H9 (cell line): ENCODE data around the gene CDK5RAP1. TPM values are rescaled to one million over a fixed set of nuclear protein-coding genes. Genes with fewer than 3 reads are reported as not detected.

Experiments
- DNase-seq: peaks from one replicate; pipeline ENCODE4 v3.0.0-alpha.2; 2017
- H2AFZ ChIP-seq: one replicate; pipeline ENCODE4 v1.6.1; 2013; ENCODE audit warnings: mild to moderate bottlenecking, low read length, control low read depth, moderate library complexity
- H2AK5ac ChIP-seq: 2 replicates; pipeline ENCODE4 v1.6.1; 2013; ENCODE audit warnings: low read length, control low read depth, mixed read lengths; ENCODE audit not compliant: insufficient read length
- H2BK120ac ChIP-seq: one replicate; pipeline ENCODE4 v1.6.1; 2013; ENCODE audit warnings: low read depth, mild to moderate bottlenecking, low read length, control low read depth, inconsistent platforms; ENCODE audit not compliant: poor library complexity, severe bottlenecking
- H2BK12ac ChIP-seq: 2 replicates; pipeline ENCODE4 v1.6.1; 2013; ENCODE audit warnings: low read length, control low read depth, mixed read lengths, low read depth; ENCODE audit not compliant: insufficient read length
- H2BK15ac ChIP-seq: 2 replicates; pipeline ENCODE4 v1.6.1; 2013; ENCODE audit warnings: low read depth, low read length, control low read depth
- H2BK20ac ChIP-seq: one replicate; pipeline ENCODE4 v1.6.1; 2013; ENCODE audit warnings: low read depth, mild to moderate bottlenecking, low read length, control low read depth, inconsistent platforms; ENCODE audit not compliant: poor library complexity, severe bottlenecking
- H2BK5ac ChIP-seq: 2 replicates; pipeline ENCODE4 v1.6.1; 2013; ENCODE audit warnings: low read length, control low read depth, mixed read lengths; ENCODE audit not compliant: insufficient read length
- H3K14ac ChIP-seq: 2 replicates; pipeline ENCODE4 v1.6.1; 2013; ENCODE audit warnings: low read length, control low read depth; ENCODE audit not compliant: insufficient read depth
- H3K18ac ChIP-seq: 2 replicates; pipeline ENCODE4 v1.6.1; 2013; ENCODE audit warnings: low read depth, mild to moderate bottlenecking, mixed read lengths, low read length, control low read depth; ENCODE audit not compliant: insufficient read length
- H3K23ac ChIP-seq: 2 replicates; pipeline ENCODE4 v1.6.1; 2013; ENCODE audit warnings: low read length, control low read depth, mixed read lengths, low read depth; ENCODE audit not compliant: insufficient read length
- H3K23me2 ChIP-seq: 2 replicates; pipeline ENCODE4 v1.6.1; 2013; ENCODE audit warnings: low read depth, mild to moderate bottlenecking, mixed read lengths, low read length, control low read depth; ENCODE audit not compliant: insufficient read length, poor library complexity, severe bottlenecking
- H3K27ac ChIP-seq: 2 replicates; pipeline ENCODE4 v1.5.1; 2013; ENCODE audit warnings: low read length, control low read depth, mixed read lengths, low read depth; ENCODE audit not compliant: insufficient read length
- H3K27me3 ChIP-seq: 2 replicates; pipeline ENCODE4 v1.6.1; 2013; ENCODE audit warnings: low read length, control low read depth, inconsistent platforms; ENCODE audit not compliant: insufficient read depth
- H3K4ac ChIP-seq: 2 replicates; pipeline ENCODE4 v1.6.1; 2013; ENCODE audit warnings: low read depth, mild to moderate bottlenecking, control low read depth, inconsistent platforms, low read length, moderate library complexity
- H3K4me1 ChIP-seq: 2 replicates; pipeline ENCODE4 v1.6.1; 2013; ENCODE audit warnings: low read length, control low read depth, inconsistent platforms; ENCODE audit not compliant: insufficient read depth
- H3K4me2 ChIP-seq: 2 replicates; pipeline ENCODE4 v1.6.1; 2013; ENCODE audit warnings: low read length, control low read depth, mixed read lengths; ENCODE audit not compliant: insufficient read length, insufficient read depth
- H3K56ac ChIP-seq: 2 replicates; pipeline ENCODE4 v1.6.1; 2013; ENCODE audit warnings: low read depth, mild to moderate bottlenecking, mixed read lengths, low read length, control low read depth; ENCODE audit not compliant: insufficient read length
- H3K79me1 ChIP-seq: 2 replicates; pipeline ENCODE4 v1.6.1; 2013; ENCODE audit warnings: low read depth, mild to moderate bottlenecking, moderate library complexity, low read length, control low read depth, inconsistent platforms; ENCODE audit not compliant: insufficient read depth, poor library complexity, severe bottlenecking
- H3K79me2 ChIP-seq: 2 replicates; pipeline ENCODE4 v1.6.1; 2013; ENCODE audit warnings: low read length, control low read depth, inconsistent platforms; ENCODE audit not compliant: insufficient read depth
- H3K9ac ChIP-seq: 2 replicates; pipeline ENCODE4 v1.6.1; 2013; ENCODE audit warnings: low read length, control low read depth, mixed read lengths; ENCODE audit not compliant: insufficient read length; ENCODE audit errors: extremely low read depth
- H3K9me3 ChIP-seq: one replicate; pipeline ENCODE4 v1.6.1; 2013; ENCODE audit warnings: low read depth, low read length, inconsistent platforms; ENCODE audit not compliant: control insufficient read depth
- H3T11ph ChIP-seq: one replicate; pipeline ENCODE4 v1.6.1; 2013; ENCODE audit warnings: mild to moderate bottlenecking, low read length, control low read depth, inconsistent platforms
- H4K20me1 ChIP-seq: one replicate; pipeline ENCODE4 v1.6.1; 2013; ENCODE audit not compliant: control insufficient read depth, insufficient read length, insufficient read depth
- H4K5ac ChIP-seq: 2 replicates; pipeline ENCODE4 v1.6.1; 2013; ENCODE audit warnings: low read depth, mild to moderate bottlenecking, mixed read lengths, low read length, control low read depth; ENCODE audit not compliant: insufficient read length
- H4K8ac ChIP-seq: replicated peaks from 2 replicates; pipeline ENCODE4 v1.6.1; 2013; ENCODE audit warnings: low read length, control low read depth, mixed read lengths, low read depth; ENCODE audit not compliant: insufficient read length
- H4K91ac ChIP-seq: 2 replicates; pipeline ENCODE4 v1.6.1; 2013; ENCODE audit warnings: low read depth, mild to moderate bottlenecking, moderate library complexity, mixed read lengths, low read length, control low read depth; ENCODE audit not compliant: insufficient read length
- H3K27ac Mint-ChIP-seq, 3 experiments: 2 replicates in 2 of 3; 3 replicates in 1 of 3; pipeline ENCODE4 v1.8.0; 2020 to 2021; ENCODE audit warnings: mixed read lengths in 3 of 3, mild to moderate bottlenecking in 1 of 3, moderate library complexity in 1 of 3
- H3K27me3 Mint-ChIP-seq: 2 replicates; pipeline ENCODE4 v1.8.0; 2021; ENCODE audit warnings: low read depth, mild to moderate bottlenecking, moderate library complexity, mixed read lengths
- H3K36me3 Mint-ChIP-seq, 3 experiments: 2 replicates in 2 of 3; 3 replicates in 1 of 3; pipeline ENCODE4 v1.8.0; 2020 to 2021; ENCODE audit warnings: low read depth in 3 of 3, mixed read lengths in 3 of 3; ENCODE audit not compliant: insufficient read depth in 1 of 3
- H3K4me1 Mint-ChIP-seq, 2 experiments: 2 replicates each; pipeline ENCODE4 v1.8.0; 2020; ENCODE audit warnings: mixed read lengths in 2 of 2
- H3K4me3 Mint-ChIP-seq, 2 experiments: 2 replicates in 1 of 2; 3 replicates in 1 of 2; pipeline ENCODE4 v1.8.0; 2020 to 2021; ENCODE audit warnings: mild to moderate bottlenecking in 2 of 2, mixed read lengths in 2 of 2, moderate library complexity in 1 of 2
- H3K9me3 Mint-ChIP-seq, 2 experiments: 2 replicates in 1 of 2; 3 replicates in 1 of 2; pipeline ENCODE4 v1.8.0; 2020; ENCODE audit warnings: mild to moderate bottlenecking in 2 of 2, mixed read lengths in 2 of 2, moderate library complexity in 1 of 2
- WGBS: extraction: QIAGEN DNeasy Blood & Tissue Kit; methylation state at CpG from one replicate; pipeline ENCODE4 v1.1.7; 2013; ENCODE audit warnings: missing lambda C conversion rate, low lambda C conversion rate, mixed read lengths; ENCODE audit not compliant: insufficient read length; ENCODE audit errors: extremely low coverage; 5-methylcytosine and 5-hydroxymethylcytosine counted together
- total RNA-seq: library from RNA; stranded (reverse); gene quantifications from 2 replicates; pipeline ENCODE4 v1.2.1, GENCODE V29; 2021
- TF ChIP-seq, protein P1 (sequence below): fragments of 200-600 bp; sonication (generic); conservative IDR thresholded peaks from 3 replicates; pipeline ENCODE4 v1.8.0; 2021; ENCODE audit warnings: antibody characterized with exemption, mild to moderate bottlenecking

CDK5RAP1 gene
- total RNA-seq, 1 experiment from 2014 or later = 66.4 TPM

DNA sequence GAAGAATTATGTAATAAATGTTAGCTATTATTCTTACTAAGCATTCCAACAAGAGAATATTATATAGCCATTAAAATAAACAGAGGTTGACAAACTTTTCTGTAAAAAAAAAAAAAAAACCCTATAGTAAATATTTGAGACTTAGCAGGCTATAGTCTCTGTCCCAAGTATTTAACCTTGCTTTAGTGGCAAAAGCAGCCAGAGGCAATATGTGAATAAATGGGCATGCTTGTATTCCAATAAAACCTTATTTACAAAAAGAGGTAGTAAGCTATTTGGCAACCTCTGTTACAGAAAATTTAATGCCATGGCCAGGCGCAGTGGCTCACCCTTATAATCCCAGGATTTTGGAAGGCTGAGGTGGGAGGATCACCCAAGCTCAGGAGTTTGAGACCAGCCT is 14.6 kb downstream of the CDK5RAP1 start:
- Histone ChIP-seq H2BK15ac (no peak overlapping the region), H3K4me1 (no peaks in the 10 kb centered on the region), H4K5ac (no peak overlapping the region), H3K4ac (no peak overlapping the region), H3K27ac (no peak overlapping the region), H4K8ac (no peak overlapping the region), H3K9me3 (no peaks in the 10 kb centered on the region), H3K79me2 (no peaks in the 10 kb centered on the region), H3K27me3 (no peaks in the 10 kb centered on the region), H2BK5ac (no peak overlapping the region), H3K23me2 (no peaks in the 10 kb centered on the region), H3K9ac (no peak overlapping the region), H3K56ac (no peak overlapping the region), H3K23ac (no peak overlapping the region), H3K18ac (no peak overlapping the region), H3K14ac (no peak overlapping the region), H2BK120ac (no peak overlapping the region), H3K79me1 (no peaks in the 10 kb centered on the region), H2AK5ac (no peak overlapping the region), H2BK20ac (no peak overlapping the region), H3T11ph (no peak overlapping the region), H2BK12ac (no peak overlapping the region), H4K20me1 (no peaks in the 10 kb centered on the region), H3K4me2 (no peak overlapping the region), H4K91ac (no peak overlapping the region), H2AFZ (no peak overlapping the region)
- peaks cover 23 to 84% (median 70%) of the 10 kb centered on the region in 3 experiments for H3K36me3 Mint-ChIP-seq
- no peak for DNase-seq
- no peaks in the 10 kb centered on the region for H3K27me3 Mint-ChIP-seq
- WGBS = no CpG with 5 or more reads among the region's 1 CpG
- peaks cover 7 to 10% of the 10 kb centered on the region in 2 experiments; a peak in 3 of 5 replicates for H3K9me3 Mint-ChIP-seq
- no peaks in the 10 kb centered on the region for H3K4me1 Mint-ChIP-seq
- no peak overlapping the region for H3K4me3 Mint-ChIP-seq
- TF ChIP-seq, protein P1, sequence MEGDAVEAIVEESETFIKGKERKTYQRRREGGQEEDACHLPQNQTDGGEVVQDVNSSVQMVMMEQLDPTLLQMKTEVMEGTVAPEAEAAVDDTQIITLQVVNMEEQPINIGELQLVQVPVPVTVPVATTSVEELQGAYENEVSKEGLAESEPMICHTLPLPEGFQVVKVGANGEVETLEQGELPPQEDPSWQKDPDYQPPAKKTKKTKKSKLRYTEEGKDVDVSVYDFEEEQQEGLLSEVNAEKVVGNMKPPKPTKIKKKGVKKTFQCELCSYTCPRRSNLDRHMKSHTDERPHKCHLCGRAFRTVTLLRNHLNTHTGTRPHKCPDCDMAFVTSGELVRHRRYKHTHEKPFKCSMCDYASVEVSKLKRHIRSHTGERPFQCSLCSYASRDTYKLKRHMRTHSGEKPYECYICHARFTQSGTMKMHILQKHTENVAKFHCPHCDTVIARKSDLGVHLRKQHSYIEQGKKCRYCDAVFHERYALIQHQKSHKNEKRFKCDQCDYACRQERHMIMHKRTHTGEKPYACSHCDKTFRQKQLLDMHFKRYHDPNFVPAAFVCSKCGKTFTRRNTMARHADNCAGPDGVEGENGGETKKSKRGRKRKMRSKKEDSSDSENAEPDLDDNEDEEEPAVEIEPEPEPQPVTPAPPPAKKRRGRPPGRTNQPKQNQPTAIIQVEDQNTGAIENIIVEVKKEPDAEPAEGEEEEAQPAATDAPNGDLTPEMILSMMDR = no peak
- H3K27ac Mint-ChIP-seq = no peak overlapping the region
